OCI-LY7 (cell line): Measurements from ENCODE around the gene PLEKHJ1.

ENCODE experiments used
- CTCF ChIP-seq: fragments of 200-600 bp; sonication (generic); conservative IDR thresholded peaks from 2 replicates; pipeline ENCODE4 v1.5.1; 2014; ENCODE audit warnings: mild to moderate bottlenecking, antibody characterized with exemption, low read length, moderate library complexity, mixed read lengths
- EZH2phosphoT487 ChIP-seq: fragments of 200-600 bp; sonication (generic); IDR thresholded peaks from 2 replicates; pipeline ENCODE4 v1.6.1; 2018; ENCODE audit warnings: low read depth, borderline replicate concordance, mild to moderate bottlenecking, mixed run types, antibody characterized with exemption, low read length, moderate library complexity, mixed read lengths

GRCh38 chr19:2226840-2227360, 9.2 kb downstream of the PLEKHJ1 start:
- TF ChIP-seq CTCF = no peak
- no peak for TF ChIP-seq EZH2phosphoT487
